ENCODE data around the gene ACVR1.

Gene ACVR1

DNA sequence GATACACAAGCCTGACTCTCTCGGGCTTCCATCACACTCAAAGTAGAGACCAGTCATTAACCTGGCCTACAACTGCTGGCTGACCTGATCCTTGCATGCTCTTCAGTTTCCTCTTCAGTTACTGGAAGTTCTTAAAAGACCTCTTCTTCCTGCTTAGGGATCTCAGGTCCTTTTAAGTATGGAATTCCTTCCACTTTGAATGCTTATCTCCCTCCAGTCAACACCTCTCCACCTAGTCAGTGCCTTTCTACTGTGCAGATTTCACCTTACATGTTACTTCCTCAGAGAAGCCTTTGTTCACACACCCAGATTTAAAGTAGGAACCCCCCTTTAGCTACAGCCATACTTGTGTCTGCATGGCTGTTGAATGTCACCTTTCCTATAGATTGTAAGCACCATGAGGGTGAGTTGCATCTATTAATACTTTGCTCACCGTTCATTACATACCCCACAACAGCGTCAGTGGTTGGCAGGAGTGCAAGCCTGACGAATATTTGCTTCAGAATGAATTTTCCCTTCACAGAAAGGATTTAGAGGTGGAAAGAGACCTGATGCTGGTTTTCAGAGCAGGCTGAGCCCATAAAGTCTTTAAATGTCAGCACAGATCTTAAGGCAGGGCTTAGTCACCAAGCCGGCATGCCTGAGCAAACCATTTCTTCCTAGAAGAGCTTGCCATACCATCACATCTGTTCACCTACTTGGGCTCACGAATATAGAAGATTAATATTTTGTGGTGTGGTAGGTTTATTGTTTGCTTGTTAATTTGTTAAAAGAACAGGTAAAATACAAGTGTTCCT, 90.1 kb downstream of the ACVR1 start:
- TF ChIP-seq CSDC2 (CRISPR knock-in tag; IDR thresholded peaks at IDR 0.05) = no peak
- ATAC-seq = no peak

DNA sequence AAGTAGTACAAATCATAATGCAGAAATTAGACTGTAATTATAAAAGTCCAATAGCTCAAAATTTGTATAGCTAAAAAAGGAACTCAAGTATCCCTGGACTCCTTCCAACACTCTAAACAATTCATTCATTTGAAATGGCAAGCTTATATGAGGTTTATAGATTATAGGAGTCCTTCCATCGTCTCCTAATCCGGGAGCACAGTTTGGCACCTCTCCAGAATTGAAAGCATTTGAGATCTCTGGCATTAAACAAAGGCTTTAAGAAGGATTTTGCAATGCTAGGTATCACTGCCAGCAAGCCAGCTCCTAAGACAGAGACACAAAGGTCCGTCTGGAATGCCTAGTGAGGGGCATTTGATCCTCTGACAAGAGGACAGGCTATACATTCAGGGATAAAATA, 90.9 kb downstream of the ACVR1 start:
- TF ChIP-seq, protein P1, sequence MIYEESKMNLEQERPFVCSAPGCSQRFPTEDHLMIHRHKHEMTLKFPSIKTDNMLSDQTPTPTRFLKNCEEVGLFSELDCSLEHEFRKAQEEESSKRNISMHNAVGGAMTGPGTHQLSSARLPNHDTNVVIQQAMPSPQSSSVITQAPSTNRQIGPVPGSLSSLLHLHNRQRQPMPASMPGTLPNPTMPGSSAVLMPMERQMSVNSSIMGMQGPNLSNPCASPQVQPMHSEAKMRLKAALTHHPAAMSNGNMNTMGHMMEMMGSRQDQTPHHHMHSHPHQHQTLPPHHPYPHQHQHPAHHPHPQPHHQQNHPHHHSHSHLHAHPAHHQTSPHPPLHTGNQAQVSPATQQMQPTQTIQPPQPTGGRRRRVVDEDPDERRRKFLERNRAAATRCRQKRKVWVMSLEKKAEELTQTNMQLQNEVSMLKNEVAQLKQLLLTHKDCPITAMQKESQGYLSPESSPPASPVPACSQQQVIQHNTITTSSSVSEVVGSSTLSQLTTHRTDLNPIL (CRISPR knock-in tag; IDR thresholded peaks at IDR 0.05; ENCODE audit: low read depth) = no peak
- TF ChIP-seq BACH2 (CRISPR knock-in tag; IDR thresholded peaks at IDR 0.05; ENCODE audit: borderline replicate concordance) (no peak), TOX (CRISPR knock-in tag; IDR thresholded peaks at IDR 0.05; ENCODE audit: borderline replicate concordance) (no peak)
- TF ChIP-seq, protein P2, sequence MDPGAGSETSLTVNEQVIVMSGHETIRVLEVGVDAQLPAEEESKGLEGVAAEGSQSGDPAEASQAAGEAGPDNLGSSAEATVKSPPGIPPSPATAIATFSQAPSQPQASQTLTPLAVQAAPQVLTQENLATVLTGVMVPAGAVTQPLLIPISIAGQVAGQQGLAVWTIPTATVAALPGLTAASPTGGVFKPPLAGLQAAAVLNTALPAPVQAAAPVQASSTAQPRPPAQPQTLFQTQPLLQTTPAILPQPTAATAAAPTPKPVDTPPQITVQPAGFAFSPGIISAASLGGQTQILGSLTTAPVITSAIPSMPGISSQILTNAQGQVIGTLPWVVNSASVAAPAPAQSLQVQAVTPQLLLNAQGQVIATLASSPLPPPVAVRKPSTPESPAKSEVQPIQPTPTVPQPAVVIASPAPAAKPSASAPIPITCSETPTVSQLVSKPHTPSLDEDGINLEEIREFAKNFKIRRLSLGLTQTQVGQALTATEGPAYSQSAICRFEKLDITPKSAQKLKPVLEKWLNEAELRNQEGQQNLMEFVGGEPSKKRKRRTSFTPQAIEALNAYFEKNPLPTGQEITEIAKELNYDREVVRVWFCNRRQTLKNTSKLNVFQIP (CRISPR knock-in tag; IDR thresholded peaks at IDR 0.05; ENCODE audit: borderline replicate concordance, low read depth) = no peak
- TF ChIP-seq, protein P3, sequence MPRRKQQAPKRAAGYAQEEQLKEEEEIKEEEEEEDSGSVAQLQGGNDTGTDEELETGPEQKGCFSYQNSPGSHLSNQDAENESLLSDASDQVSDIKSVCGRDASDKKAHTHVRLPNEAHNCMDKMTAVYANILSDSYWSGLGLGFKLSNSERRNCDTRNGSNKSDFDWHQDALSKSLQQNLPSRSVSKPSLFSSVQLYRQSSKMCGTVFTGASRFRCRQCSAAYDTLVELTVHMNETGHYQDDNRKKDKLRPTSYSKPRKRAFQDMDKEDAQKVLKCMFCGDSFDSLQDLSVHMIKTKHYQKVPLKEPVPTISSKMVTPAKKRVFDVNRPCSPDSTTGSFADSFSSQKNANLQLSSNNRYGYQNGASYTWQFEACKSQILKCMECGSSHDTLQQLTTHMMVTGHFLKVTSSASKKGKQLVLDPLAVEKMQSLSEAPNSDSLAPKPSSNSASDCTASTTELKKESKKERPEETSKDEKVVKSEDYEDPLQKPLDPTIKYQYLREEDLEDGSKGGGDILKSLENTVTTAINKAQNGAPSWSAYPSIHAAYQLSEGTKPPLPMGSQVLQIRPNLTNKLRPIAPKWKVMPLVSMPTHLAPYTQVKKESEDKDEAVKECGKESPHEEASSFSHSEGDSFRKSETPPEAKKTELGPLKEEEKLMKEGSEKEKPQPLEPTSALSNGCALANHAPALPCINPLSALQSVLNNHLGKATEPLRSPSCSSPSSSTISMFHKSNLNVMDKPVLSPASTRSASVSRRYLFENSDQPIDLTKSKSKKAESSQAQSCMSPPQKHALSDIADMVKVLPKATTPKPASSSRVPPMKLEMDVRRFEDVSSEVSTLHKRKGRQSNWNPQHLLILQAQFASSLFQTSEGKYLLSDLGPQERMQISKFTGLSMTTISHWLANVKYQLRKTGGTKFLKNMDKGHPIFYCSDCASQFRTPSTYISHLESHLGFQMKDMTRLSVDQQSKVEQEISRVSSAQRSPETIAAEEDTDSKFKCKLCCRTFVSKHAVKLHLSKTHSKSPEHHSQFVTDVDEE (CRISPR knock-in tag; IDR thresholded peaks at IDR 0.05) = no peak
- no peak for ATAC-seq

DNA sequence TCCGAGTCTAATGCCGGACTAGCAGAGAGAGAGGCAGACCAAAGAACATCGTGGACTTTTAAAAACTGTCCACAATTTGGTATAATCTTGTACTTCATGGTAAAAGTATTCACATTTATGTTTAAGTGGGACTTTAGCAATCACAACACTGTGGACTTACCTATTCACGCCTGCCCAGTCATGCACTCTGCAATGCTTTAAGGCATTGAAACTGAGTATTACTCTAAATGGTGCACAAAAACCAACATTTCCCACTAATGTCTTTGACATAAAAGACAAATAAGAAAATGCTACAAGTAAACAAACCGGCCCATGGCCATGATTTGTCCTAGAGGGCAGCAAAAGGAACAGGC, 91.3 kb downstream of the ACVR1 start:
- TF ChIP-seq CSDC2 (CRISPR knock-in tag; IDR thresholded peaks at IDR 0.05) = no peak
- TF ChIP-seq, protein P3 (CRISPR knock-in tag; IDR thresholded peaks at IDR 0.05) = no peak
- TF ChIP-seq OSR1 (CRISPR knock-in tag; IDR thresholded peaks at IDR 0.05) = no peak
- no peak for TF ChIP-seq BACH2 (CRISPR knock-in tag; IDR thresholded peaks at IDR 0.05; ENCODE audit: borderline replicate concordance)
- no peak for TF ChIP-seq RARB (CRISPR knock-in tag; IDR thresholded peaks at IDR 0.05)
- no peak for TF ChIP-seq ARNTL (CRISPR knock-in tag; IDR thresholded peaks at IDR 0.05; ENCODE audit: borderline replicate concordance, low read depth)
- no peak for TF ChIP-seq ESRRG (CRISPR knock-in tag; IDR thresholded peaks at IDR 0.05)
- TF ChIP-seq, protein P4, sequence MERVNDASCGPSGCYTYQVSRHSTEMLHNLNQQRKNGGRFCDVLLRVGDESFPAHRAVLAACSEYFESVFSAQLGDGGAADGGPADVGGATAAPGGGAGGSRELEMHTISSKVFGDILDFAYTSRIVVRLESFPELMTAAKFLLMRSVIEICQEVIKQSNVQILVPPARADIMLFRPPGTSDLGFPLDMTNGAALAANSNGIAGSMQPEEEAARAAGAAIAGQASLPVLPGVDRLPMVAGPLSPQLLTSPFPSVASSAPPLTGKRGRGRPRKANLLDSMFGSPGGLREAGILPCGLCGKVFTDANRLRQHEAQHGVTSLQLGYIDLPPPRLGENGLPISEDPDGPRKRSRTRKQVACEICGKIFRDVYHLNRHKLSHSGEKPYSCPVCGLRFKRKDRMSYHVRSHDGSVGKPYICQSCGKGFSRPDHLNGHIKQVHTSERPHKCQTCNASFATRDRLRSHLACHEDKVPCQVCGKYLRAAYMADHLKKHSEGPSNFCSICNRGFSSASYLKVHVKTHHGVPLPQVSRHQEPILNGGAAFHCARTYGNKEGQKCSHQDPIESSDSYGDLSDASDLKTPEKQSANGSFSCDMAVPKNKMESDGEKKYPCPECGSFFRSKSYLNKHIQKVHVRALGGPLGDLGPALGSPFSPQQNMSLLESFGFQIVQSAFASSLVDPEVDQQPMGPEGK (CRISPR knock-in tag; IDR thresholded peaks at IDR 0.05; ENCODE audit: borderline replicate concordance) = no peak
- no peak for TF ChIP-seq ZC3H10 (CRISPR knock-in tag; IDR thresholded peaks at IDR 0.05)
- no peak for TF ChIP-seq TOX (CRISPR knock-in tag; IDR thresholded peaks at IDR 0.05; ENCODE audit: borderline replicate concordance)
- no peak for TF ChIP-seq GLIS3 (CRISPR knock-in tag; IDR thresholded peaks at IDR 0.05)
- no peak for TF ChIP-seq ISL1 (CRISPR knock-in tag; IDR thresholded peaks at IDR 0.05)
- no peak for TF ChIP-seq PPARA (CRISPR knock-in tag; IDR thresholded peaks at IDR 0.05; ENCODE audit: borderline replicate concordance)
- TF ChIP-seq, protein P2 (CRISPR knock-in tag; IDR thresholded peaks at IDR 0.05; ENCODE audit: borderline replicate concordance, low read depth) = no peak
- TF ChIP-seq, protein P1 (CRISPR knock-in tag; IDR thresholded peaks at IDR 0.05; ENCODE audit: low read depth) = no peak
- no peak for TF ChIP-seq ZFP3 (CRISPR knock-in tag; IDR thresholded peaks at IDR 0.05)
- TF ChIP-seq TCF4 (CRISPR knock-in tag; IDR thresholded peaks at IDR 0.05; ENCODE audit: borderline replicate concordance) = no peak
- TF ChIP-seq, protein P5, sequence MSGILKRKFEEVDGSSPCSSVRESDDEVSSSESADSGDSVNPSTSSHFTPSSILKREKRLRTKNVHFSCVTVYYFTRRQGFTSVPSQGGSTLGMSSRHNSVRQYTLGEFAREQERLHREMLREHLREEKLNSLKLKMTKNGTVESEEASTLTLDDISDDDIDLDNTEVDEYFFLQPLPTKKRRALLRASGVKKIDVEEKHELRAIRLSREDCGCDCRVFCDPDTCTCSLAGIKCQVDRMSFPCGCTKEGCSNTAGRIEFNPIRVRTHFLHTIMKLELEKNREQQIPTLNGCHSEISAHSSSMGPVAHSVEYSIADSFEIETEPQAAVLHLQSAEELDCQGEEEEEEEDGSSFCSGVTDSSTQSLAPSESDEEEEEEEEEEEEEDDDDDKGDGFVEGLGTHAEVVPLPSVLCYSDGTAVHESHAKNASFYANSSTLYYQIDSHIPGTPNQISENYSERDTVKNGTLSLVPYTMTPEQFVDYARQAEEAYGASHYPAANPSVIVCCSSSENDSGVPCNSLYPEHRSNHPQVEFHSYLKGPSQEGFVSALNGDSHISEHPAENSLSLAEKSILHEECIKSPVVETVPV (CRISPR knock-in tag; IDR thresholded peaks at IDR 0.05) = no peak
- no peak for TF ChIP-seq SNAI2 (CRISPR knock-in tag; IDR thresholded peaks at IDR 0.05)
- no peak for TF ChIP-seq ZNF565 (CRISPR knock-in tag; conservative IDR thresholded peaks at IDR 0.05; ENCODE audit: low read depth)
- ATAC-seq = no peak

Measured in SK-N-SH treated with all-trans-retinoic acid at 6 μM for 48 hours (cell line).